Measurements from ENCODE around the gene SERPINB2.

DNA sequence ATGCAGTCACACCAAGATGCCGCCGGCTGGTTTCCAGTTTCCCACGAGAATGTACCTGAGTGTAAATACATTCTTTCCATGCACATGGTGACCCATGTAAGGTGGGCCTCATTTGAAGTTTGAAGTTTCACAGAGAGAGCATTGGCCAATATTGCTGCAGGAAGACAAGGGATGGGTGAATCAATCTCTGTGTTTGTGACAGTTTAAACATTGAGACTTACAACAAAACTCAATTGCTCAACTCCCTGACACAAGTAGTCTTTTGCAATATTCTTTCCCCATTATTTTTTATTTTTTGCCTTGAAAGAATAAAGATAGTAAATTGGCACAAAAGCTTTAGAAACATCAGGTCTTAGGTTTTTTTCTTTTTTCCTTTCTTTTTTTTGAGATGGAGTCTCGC lies 5.1 kb downstream of the SERPINB2 start:
- TF ChIP-seq CTCF (IDR thresholded peaks at IDR 0.05) = no peak
- no peak for TF ChIP-seq POLR2A (IDR thresholded peaks at IDR 0.05)
- TF ChIP-seq POLR2AphosphoS5 (IDR thresholded peaks at IDR 0.05) = no peak
- no peak for TF ChIP-seq EP300 (IDR thresholded peaks at IDR 0.05)

Measured in suprapubic skin (tissue), 4 donors.